Tibial nerve (tissue), 4 donors: Measurements from ENCODE around the gene GZMB. TPM values are rescaled to one million over a fixed set of nuclear protein-coding genes. Genes with fewer than 3 reads are reported as not detected.

ENCODE experiments used
- DNase-seq, 2 donors: peaks; one replicate each; pipeline ENCODE4 v3.0.0-alpha.2; 2019; ENCODE audit warnings: low spot score in 2 of 2
- H3K27ac ChIP-seq, 4 donors: fragments of 200-600 bp; sonication (generic) in 3 of 4; one replicate each; pipeline ENCODE4 v1.5.1; 2017 to 2019; ENCODE audit warnings: mild to moderate bottlenecking in 1 of 4
- H3K27me3 ChIP-seq, 2 donors: fragments of 200-600 bp; sonication (generic) in 1 of 2; one replicate each; pipeline versions ENCODE4 v1.5.1 to v1.6.0; 2017 to 2019
- H3K36me3 ChIP-seq, 3 donors: fragments of 200-600 bp; sonication (generic); one replicate each; pipeline ENCODE4 v1.5.1; 2018 to 2019
- H3K4me1 ChIP-seq, 4 donors: fragments of 200-600 bp; sonication (generic) in 3 of 4; one replicate each; pipeline ENCODE4 v1.5.1; 2017 to 2019
- H3K4me3 ChIP-seq, 4 donors: fragments of 200-600 bp; sonication (generic) in 3 of 4; one replicate each; pipeline ENCODE4 v1.5.1; 2017 to 2019; ENCODE audit warnings: mild to moderate bottlenecking in 1 of 4, moderate library complexity in 1 of 4
- H3K9me3 ChIP-seq, 4 donors: fragments of 200-600 bp; sonication (generic) in 3 of 4; one replicate each; pipeline ENCODE4 v1.5.1; 2017 to 2019
- EP300 ChIP-seq, 2 donors: sonication (generic); formaldehyde crosslinking; IDR thresholded peaks; one replicate each; pipeline ENCODE4 v1.6.1; 2017; ENCODE audit warnings: antibody characterized with exemption in 2 of 2, mild to moderate bottlenecking in 1 of 2
- POLR2A ChIP-seq, 2 donors: fragments of 450-650 bp; IDR thresholded peaks; one replicate each; pipeline ENCODE4 v1.6.1; 2017; ENCODE audit warnings: antibody characterized with exemption in 2 of 2, mild to moderate bottlenecking in 2 of 2, moderate library complexity in 2 of 2
- WGBS, 2 donors: methylation state at CpG; one replicate each; pipeline ENCODE4 v1.1.5; 2018; 5-methylcytosine and 5-hydroxymethylcytosine counted together
- total RNA-seq, 4 donors: library from RNA; depleted of rRNA; stranded (reverse); fragments of >200 nt; gene quantifications; one replicate each; pipeline ENCODE4 v1.1.0, GENCODE V29; 2016
- TF ChIP-seq, protein P1 (sequence below), 5 experiments: fragments of 200-600 bp in 3 of 5; fragments of 450-650 bp in 2 of 5; sonication (generic) in 3 of 5; IDR thresholded peaks; one replicate each; pipeline ENCODE4 v1.5.1; 2016 to 2019; ENCODE audit warnings: antibody characterized with exemption in 5 of 5, mild to moderate bottlenecking in 3 of 5, moderate library complexity in 2 of 5

Gene GZMB
- total RNA-seq, 4 donors from 2014 or later = 4.8 TPM; not detected in 3

DNA sequence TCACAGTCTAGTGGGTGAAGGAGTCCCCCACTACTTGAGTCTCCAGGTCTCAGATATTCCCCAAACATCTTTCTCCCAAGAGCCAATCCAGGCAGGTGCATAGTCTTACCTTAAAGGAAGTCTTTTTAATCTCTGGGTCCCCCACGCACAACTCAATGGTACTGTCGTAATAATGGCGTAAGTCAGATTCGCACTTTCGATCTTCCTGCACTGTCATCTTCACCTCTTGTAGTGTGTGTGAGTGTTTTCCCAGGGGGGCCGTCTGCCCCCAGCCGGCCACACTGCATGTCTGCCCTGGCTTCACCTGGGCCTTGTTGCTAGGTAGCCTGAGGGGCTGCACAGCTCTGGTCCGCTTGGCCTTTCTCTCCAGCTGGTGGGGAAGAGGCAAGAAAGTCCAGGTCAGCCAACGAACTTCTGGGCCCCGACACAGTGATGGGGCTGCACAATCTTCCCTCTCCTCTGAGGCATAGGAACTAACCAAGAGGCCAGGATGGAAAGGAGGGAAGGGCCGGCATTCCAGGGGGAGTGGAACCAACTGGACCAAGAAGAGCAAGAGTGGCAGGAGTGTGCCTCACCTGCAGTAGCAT is 2.1 kb downstream of the GZMB start:
- 86 to 91% methylated on average over 11 of the region's 11 CpGs for WGBS, 2 donors
- H3K27me3 ChIP-seq = no peaks in the 10 kb centered on the region
- no peaks in the 10 kb centered on the region for H3K36me3 ChIP-seq
- H3K4me1 ChIP-seq = no peaks in the 10 kb centered on the region
- no peak overlapping the region for H3K4me3 ChIP-seq
- no peak overlapping the region for H3K27ac ChIP-seq
- peaks cover 0 to 4% (median 0%) of the 10 kb centered on the region in 4 donors for H3K9me3 ChIP-seq
- no peak for TF ChIP-seq POLR2A (IDR thresholded peaks at IDR 0.05)
- TF ChIP-seq, protein P1, sequence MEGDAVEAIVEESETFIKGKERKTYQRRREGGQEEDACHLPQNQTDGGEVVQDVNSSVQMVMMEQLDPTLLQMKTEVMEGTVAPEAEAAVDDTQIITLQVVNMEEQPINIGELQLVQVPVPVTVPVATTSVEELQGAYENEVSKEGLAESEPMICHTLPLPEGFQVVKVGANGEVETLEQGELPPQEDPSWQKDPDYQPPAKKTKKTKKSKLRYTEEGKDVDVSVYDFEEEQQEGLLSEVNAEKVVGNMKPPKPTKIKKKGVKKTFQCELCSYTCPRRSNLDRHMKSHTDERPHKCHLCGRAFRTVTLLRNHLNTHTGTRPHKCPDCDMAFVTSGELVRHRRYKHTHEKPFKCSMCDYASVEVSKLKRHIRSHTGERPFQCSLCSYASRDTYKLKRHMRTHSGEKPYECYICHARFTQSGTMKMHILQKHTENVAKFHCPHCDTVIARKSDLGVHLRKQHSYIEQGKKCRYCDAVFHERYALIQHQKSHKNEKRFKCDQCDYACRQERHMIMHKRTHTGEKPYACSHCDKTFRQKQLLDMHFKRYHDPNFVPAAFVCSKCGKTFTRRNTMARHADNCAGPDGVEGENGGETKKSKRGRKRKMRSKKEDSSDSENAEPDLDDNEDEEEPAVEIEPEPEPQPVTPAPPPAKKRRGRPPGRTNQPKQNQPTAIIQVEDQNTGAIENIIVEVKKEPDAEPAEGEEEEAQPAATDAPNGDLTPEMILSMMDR (IDR thresholded peaks at IDR 0.05) = no peak
- no peak for TF ChIP-seq EP300 (IDR thresholded peaks at IDR 0.05)
- DNase-seq = no peak

DNA sequence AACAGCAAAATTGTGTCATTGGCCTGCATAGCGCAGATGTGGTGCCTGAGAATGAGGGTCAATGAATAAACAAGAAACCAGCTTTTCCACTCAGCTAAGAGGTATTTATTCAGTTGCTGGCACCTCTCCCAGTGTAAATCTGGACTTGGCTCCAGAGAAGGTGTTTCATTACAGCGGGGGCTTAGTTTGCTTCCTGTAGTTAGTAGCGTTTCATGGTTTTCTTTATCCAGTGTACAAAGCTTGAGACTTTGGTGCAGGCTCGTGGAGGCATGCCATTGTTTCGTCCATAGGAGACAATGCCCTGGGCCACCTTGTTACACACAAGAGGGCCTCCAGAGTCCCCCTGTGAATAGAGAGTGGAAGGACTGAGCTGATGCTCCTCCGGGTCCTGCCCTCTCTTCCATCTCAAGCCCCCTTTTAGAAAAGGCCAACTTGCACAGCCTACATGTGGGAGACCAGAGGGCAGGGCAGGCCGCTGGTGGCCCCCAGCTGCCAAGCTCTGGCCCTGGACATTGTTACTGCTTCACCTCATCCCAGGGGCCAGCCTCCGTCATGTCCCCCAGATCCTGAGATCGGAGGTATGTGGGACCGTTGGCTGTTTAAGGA is 3.0 kb downstream of the GZMB start:
- Histone ChIP-seq H3K27ac (no peak overlapping the region), H3K9me3 (peaks cover 0 to 4% (median 0%) of the 10 kb centered on the region in 4 donors), H3K36me3 (no peaks in the 10 kb centered on the region), H3K27me3 (no peaks in the 10 kb centered on the region), H3K4me3 (no peak overlapping the region), H3K4me1 (no peaks in the 10 kb centered on the region)
- TF ChIP-seq EP300 (IDR thresholded peaks at IDR 0.05) (no peak), POLR2A (IDR thresholded peaks at IDR 0.05) (no peak)
- TF ChIP-seq, protein P1 (IDR thresholded peaks at IDR 0.05) = no peak
- DNase-seq = no peak
- WGBS, 2 donors = 76 to 86% methylated on average over 10 of the region's 10 CpGs

DNA sequence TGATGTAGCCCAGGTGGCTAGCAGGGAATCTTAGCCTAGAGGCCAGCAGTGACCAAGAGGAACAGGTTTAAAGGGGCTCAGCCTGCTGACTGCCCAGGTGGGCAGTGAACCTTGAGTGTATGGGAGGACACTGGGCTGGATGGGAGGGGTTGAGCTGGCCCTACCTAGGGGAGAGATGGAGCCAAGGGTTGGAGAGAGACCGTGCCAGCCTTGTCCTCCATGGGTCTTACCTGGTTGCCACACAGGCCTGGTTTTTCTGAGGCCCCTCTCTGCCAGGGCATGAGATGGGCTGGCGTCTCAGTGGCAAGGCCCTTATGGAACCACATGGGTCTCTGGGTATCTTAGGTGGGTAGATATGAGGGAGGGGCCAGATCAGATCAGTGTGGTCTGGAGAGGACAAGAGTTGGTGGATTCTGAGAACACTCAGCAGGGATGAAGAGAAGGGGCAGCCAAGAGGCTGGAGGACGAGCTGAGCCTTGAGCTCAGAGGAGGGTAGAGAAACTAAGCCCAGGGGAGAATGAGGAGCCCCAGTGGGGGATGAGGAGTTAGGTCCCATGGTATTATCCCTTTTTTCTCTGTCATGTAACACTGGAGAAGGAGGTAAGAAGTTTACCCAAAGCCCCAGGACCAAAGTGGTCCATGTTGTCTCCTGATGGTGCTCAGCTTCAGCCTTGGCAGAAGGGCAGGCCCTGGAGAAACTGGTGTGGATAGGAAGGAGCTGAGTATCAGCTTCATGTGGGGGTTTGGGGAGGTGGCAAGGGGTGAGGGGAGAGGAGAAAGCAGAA is 3.7 kb downstream of the GZMB start:
- TF ChIP-seq EP300 (IDR thresholded peaks at IDR 0.05) = no peak
- TF ChIP-seq, protein P1 (IDR thresholded peaks at IDR 0.05) = no peak
- TF ChIP-seq POLR2A (IDR thresholded peaks at IDR 0.05) = no peak
- WGBS, 2 donors = 59 to 70% methylated on average over 3 of the region's 3 CpGs

DNA sequence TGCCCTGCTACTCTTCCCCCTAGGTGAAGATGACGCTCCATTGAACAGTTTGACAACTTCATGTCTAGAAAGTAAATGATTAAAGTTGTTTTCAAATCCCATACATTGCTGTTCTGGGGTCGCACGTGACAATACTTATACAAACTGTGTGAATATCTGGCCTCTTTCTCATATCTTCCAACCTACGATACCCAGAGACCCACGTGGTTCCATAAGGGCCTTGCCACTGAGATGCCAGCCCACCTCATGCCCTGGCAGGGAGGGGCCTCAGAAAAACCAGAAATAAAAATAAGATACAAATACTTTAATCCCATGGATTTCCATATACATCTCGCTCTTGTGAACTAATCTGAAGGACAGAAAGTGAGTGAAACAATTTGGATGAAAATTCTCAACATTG is 4.5 kb downstream of the GZMB start:
- WGBS, 2 donors = 80 to 81% methylated on average over 6 of the region's 6 CpGs
- no peak overlapping the region for H3K4me3 ChIP-seq
- TF ChIP-seq, protein P1 (IDR thresholded peaks at IDR 0.05) = no peak
- TF ChIP-seq EP300 (IDR thresholded peaks at IDR 0.05) (no peak), POLR2A (IDR thresholded peaks at IDR 0.05) (no peak)
- no peaks in the 10 kb centered on the region for H3K4me1 ChIP-seq
- H3K36me3 ChIP-seq = no peaks in the 10 kb centered on the region
- H3K27me3 ChIP-seq = no peaks in the 10 kb centered on the region
- H3K27ac ChIP-seq = no peak overlapping the region
- no peak for DNase-seq
- H3K9me3 ChIP-seq = peaks cover 0 to 4% (median 0%) of the 10 kb centered on the region in 4 donors

More for the DNA sequence above, 3.7 kb downstream of the GZMB start:
- no peaks in the 10 kb centered on the region for H3K4me1 ChIP-seq
- H3K27me3 ChIP-seq = no peaks in the 10 kb centered on the region
- H3K27ac ChIP-seq = no peak overlapping the region
- no peak overlapping the region for H3K4me3 ChIP-seq
- DNase-seq = no peak
- peaks cover 0 to 4% (median 0%) of the 10 kb centered on the region in 4 donors for H3K9me3 ChIP-seq
- no peaks in the 10 kb centered on the region for H3K36me3 ChIP-seq

DNA sequence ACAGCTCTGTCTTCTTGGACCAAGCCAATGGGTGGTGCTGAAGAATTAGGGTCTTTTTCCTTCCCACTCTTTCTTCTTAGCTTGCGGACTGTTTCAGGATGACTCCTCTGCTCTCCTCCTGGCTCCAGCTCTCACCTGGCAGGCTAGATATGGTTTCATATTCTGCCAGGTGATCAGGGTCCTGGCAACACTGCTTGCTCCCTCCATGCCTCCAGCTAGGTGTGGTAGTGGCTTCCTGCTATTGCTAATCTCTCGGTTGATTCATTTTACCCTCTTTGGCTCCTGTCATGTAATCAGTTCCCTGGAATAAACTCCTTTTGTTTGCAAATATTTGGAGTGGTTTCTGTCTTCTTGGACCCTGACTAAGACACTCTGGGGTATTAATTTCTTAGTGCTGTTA is 20.2 kb downstream of the GZMB start:
- TF ChIP-seq POLR2A (IDR thresholded peaks at IDR 0.05) (no peak), EP300 (IDR thresholded peaks at IDR 0.05) (no peak)
- TF ChIP-seq, protein P1 (IDR thresholded peaks at IDR 0.05) = no peak

More for the DNA sequence above, 20.2 kb downstream of the GZMB start:
- 90 to 92% methylated on average over 2 of the region's 2 CpGs for WGBS, 2 donors
- Histone ChIP-seq H3K27ac (no peak overlapping the region), H3K4me3 (no peak overlapping the region), H3K36me3 (no peaks in the 10 kb centered on the region), H3K27me3 (no peaks in the 10 kb centered on the region), H3K9me3 (peaks cover 0 to 21% (median 0%) of the 10 kb centered on the region in 4 donors), H3K4me1 (no peaks in the 10 kb centered on the region)
- DNase-seq = no peak
